ENCODE results near the gene ZNF280C.

ZNF280C gene

GRCh38 chrX:130184168-130184567 lies 84.5 kb downstream of the ZNF280C start:
- TF ChIP-seq CTCF (conservative IDR thresholded peaks at IDR 0.05): no peak
- no peak for TF ChIP-seq ZFX (IDR thresholded peaks at IDR 0.05)
- H3K27ac ChIP-seq: no peak overlapping the region

GRCh38 chrX:130179579-130180215 lies 89.0 kb downstream of the ZNF280C start:
- TF ChIP-seq ZFX (IDR thresholded peaks at IDR 0.05): no peak
- no peak for TF ChIP-seq CTCF (conservative IDR thresholded peaks at IDR 0.05)
- no peak overlapping the region for H3K27ac ChIP-seq

- no peak for TF ChIP-seq CTCF (conservative IDR thresholded peaks at IDR 0.05)
- no peak for TF ChIP-seq ZFX (IDR thresholded peaks at IDR 0.05)
These were observed 89.5 kb downstream of the ZNF280C start for GRCh38 chrX:130179170-130179569.

GRCh38 chrX:130176942-130177341 lies 91.8 kb downstream of the ZNF280C start:
- H3K27ac ChIP-seq: no peak overlapping the region
- TF ChIP-seq CTCF (conservative IDR thresholded peaks at IDR 0.05): no peak
- no peak for TF ChIP-seq ZFX (IDR thresholded peaks at IDR 0.05)

More at GRCh38 chrX:130179170-130179569, 89.5 kb downstream of the ZNF280C start:
- no peak overlapping the region for H3K27ac ChIP-seq

GRCh38 chrX:130176354-130176776 lies 92.3 kb downstream of the ZNF280C start:
- H3K27ac ChIP-seq: no peak overlapping the region
- no peak for TF ChIP-seq ZFX (IDR thresholded peaks at IDR 0.05)
- TF ChIP-seq CTCF (conservative IDR thresholded peaks at IDR 0.05): no peak

GRCh38 chrX:130174937-130175336 lies 93.8 kb downstream of the ZNF280C start:
- no peak for TF ChIP-seq CTCF (conservative IDR thresholded peaks at IDR 0.05)
- TF ChIP-seq ZFX (IDR thresholded peaks at IDR 0.05): no peak
- H3K27ac ChIP-seq: no peak overlapping the region

- H3K27ac ChIP-seq: no peak overlapping the region
- TF ChIP-seq CTCF (conservative IDR thresholded peaks at IDR 0.05): no peak
- no peak for TF ChIP-seq ZFX (IDR thresholded peaks at IDR 0.05)
These were observed 94.5 kb downstream of the ZNF280C start for GRCh38 chrX:130174045-130174704.
